Activated naive CD8-positive, alpha-beta T cell treated with anti-CD3 and anti-CD28 coated beads for 36 hours (primary cell): ENCODE data around the gene MARF1. TPM values are rescaled to one million over a fixed set of nuclear protein-coding genes. Genes with fewer than 3 reads are reported as not detected.

Experiments
- DNase-seq: peaks from one replicate; pipeline ENCODE4 v3.0.0; 2021
- H3K27ac Mint-ChIP-seq: one replicate; pipeline ENCODE4 v1.8.0; 2022; ENCODE audit warnings: mild to moderate bottlenecking, moderate library complexity, mixed read lengths
- H3K27me3 Mint-ChIP-seq: one replicate; pipeline ENCODE4 v1.8.0; 2022; ENCODE audit warnings: mild to moderate bottlenecking, mixed read lengths
- H3K36me3 Mint-ChIP-seq: one replicate; pipeline ENCODE4 v1.8.0; 2021; ENCODE audit warnings: mild to moderate bottlenecking, mixed read lengths
- H3K4me1 Mint-ChIP-seq: one replicate; pipeline ENCODE4 v1.8.0; 2021; ENCODE audit warnings: mixed read lengths
- H3K4me3 Mint-ChIP-seq: one replicate; pipeline ENCODE4 v1.8.0; 2022; ENCODE audit warnings: mild to moderate bottlenecking, moderate library complexity, mixed read lengths
- H3K9me3 Mint-ChIP-seq: one replicate; pipeline ENCODE4 v1.8.0; 2022; ENCODE audit warnings: mixed read lengths
- total RNA-seq, 2 experiments: library from RNA; stranded (reverse); gene quantifications; one replicate each; pipeline ENCODE4 v1.2.3, GENCODE V29; 2021

The MARF1 gene
- total RNA-seq, 2 experiments from 2014 or later, result 51.0 to 52.1 TPM

GRCh38 chr16:15602285-15603044 is 40.5 kb downstream of the MARF1 start:
- no peaks in the 10 kb centered on the region for H3K27me3 Mint-ChIP-seq
- no peak for DNase-seq
- peaks cover 41% of the 10 kb centered on the region for H3K36me3 Mint-ChIP-seq
- H3K4me3 Mint-ChIP-seq, result no peak overlapping the region
- H3K9me3 Mint-ChIP-seq, result no peaks in the 10 kb centered on the region
- H3K27ac Mint-ChIP-seq, result no peak overlapping the region
- H3K4me1 Mint-ChIP-seq, result peaks cover 4% of the 10 kb centered on the region

DNA sequence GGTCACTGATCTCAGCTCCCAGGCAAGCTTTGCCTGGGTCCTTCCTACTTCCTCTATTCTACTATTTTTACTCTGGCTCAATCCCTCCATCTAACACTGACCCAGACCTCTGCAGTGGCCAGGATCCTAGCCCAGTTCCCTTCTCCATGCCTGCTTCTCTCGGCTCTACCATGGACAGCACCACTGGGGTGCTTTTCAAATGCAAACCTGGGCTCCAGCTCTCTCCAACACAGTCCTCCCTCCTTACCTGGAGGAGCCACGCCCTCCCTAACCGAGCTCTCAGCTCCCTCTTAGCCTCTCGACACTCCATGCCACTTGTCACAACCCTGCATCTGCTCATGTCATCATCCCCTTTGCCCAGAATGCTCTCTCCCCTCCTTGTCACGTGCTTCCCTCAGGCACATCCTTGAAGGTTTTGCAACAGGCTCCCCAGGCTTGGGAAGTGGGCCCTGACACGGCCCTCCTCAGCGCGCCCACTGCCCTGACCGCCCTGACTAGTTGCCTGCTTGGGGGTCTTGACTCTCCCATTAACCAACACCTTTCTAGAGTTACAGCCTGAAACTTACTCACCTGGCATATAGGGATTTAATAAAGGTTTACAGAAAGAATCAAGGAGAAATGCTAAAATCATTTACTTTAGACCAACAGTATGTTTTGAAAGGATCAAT is 41.6 kb downstream of the MARF1 start:
- Mint-ChIP-seq H3K27me3 (no peaks in the 10 kb centered on the region), H3K27ac (no peak overlapping the region), H3K9me3 (no peaks in the 10 kb centered on the region), H3K4me3 (no peak overlapping the region), H3K4me1 (peaks cover 4% of the 10 kb centered on the region), H3K36me3 (peaks cover 43% of the 10 kb centered on the region)
- DNase-seq, result no peak

- no peaks in the 10 kb centered on the region for H3K9me3 Mint-ChIP-seq
- peaks cover 54% of the 10 kb centered on the region for H3K36me3 Mint-ChIP-seq
- no peak for DNase-seq
- no peaks in the 10 kb centered on the region for H3K27me3 Mint-ChIP-seq
- H3K4me1 Mint-ChIP-seq, result peaks cover 8% of the 10 kb centered on the region
- H3K27ac Mint-ChIP-seq, result peak overlapping the region; percentile 59
- no peak overlapping the region for H3K4me3 Mint-ChIP-seq
These were observed 43.5 kb downstream of the MARF1 start for GRCh38 chr16:15599303-15600070.

GRCh38 chr16:15598648-15599190 is 44.2 kb downstream of the MARF1 start:
- Mint-ChIP-seq H3K4me3 (no peak overlapping the region), H3K9me3 (peaks cover 3% of the 10 kb centered on the region), H3K27me3 (no peaks in the 10 kb centered on the region), H3K4me1 (peaks cover 11% of the 10 kb centered on the region), H3K36me3 (peaks cover 57% of the 10 kb centered on the region), H3K27ac (peak overlapping the region; percentile 91)
- peak; percentile 43 for DNase-seq

- H3K36me3 Mint-ChIP-seq, result peaks cover 60% of the 10 kb centered on the region
- no peak overlapping the region for H3K4me3 Mint-ChIP-seq
- no peak for DNase-seq
- H3K27ac Mint-ChIP-seq, result peak overlapping the region; percentile 91
- H3K9me3 Mint-ChIP-seq, result peaks cover 4% of the 10 kb centered on the region
- peaks cover 18% of the 10 kb centered on the region for H3K4me1 Mint-ChIP-seq
- H3K27me3 Mint-ChIP-seq, result no peaks in the 10 kb centered on the region
These were observed 44.9 kb downstream of the MARF1 start for GRCh38 chr16:15597822-15598647.

DNA sequence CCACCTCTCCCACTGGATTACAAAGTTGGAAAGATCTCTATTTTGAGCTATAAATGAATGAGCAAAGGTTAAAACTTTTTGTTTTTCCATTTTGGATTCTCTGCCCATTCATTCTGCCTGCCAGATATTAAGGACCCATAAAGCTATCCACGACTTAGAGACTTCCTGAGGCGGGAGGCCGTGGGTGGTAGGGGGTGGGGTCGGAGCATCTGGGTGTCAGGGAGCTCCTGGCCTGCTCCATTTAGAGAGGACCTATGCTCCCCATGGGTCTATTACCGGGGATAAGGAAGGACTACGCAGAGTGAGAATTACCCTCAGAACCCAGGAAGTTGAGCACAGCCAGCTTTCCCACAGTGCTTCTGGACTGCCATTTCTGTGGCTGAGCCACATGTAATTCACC is 45.8 kb downstream of the MARF1 start:
- peaks cover 26% of the 10 kb centered on the region for H3K4me1 Mint-ChIP-seq
- peaks cover 68% of the 10 kb centered on the region for H3K36me3 Mint-ChIP-seq
- no peak for DNase-seq
- H3K4me3 Mint-ChIP-seq, result no peak overlapping the region
- H3K27me3 Mint-ChIP-seq, result no peaks in the 10 kb centered on the region
- peak overlapping the region; percentile 58 for H3K27ac Mint-ChIP-seq
- H3K9me3 Mint-ChIP-seq, result peaks cover 4% of the 10 kb centered on the region

DNA sequence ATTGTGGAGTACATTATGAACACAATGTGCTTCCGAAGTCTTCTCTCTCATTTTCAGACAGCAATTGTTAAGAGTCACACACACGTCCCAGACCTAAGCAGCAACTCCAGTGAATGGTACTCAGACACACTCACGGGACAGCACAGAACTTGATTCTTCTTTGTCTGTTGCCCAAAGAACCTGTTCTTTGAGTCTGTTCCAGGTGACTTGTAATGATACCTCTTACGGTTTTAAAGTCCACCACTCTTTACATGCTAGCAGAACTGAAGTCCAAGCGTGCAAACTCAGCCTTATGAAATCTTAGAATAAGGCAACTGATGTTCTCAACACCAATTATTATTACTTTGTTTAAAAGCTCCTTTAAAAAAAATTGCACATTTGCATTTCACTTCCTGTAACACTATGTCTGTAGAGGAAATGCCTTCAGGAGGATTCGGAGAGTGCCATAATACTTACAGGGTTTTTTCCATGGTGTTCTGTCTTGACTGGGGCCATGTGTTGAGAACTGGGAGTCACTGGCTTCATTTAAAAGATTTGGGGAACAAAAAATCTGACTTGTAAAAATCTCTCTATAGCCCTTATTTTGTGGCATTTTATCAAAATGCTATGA is 48.1 kb downstream of the MARF1 start:
- H3K9me3 Mint-ChIP-seq, result peaks cover 4% of the 10 kb centered on the region
- no peaks in the 10 kb centered on the region for H3K27me3 Mint-ChIP-seq
- H3K36me3 Mint-ChIP-seq, result peaks cover 68% of the 10 kb centered on the region
- DNase-seq, result no peak
- no peak overlapping the region for H3K4me3 Mint-ChIP-seq
- H3K27ac Mint-ChIP-seq, result peak overlapping the region; percentile 56
- peaks cover 42% of the 10 kb centered on the region for H3K4me1 Mint-ChIP-seq

- DNase-seq, result no peak
- Mint-ChIP-seq H3K4me3 (no peak overlapping the region), H3K4me1 (peaks cover 45% of the 10 kb centered on the region), H3K36me3 (peaks cover 74% of the 10 kb centered on the region), H3K27ac (peak overlapping the region; percentile 61), H3K27me3 (no peaks in the 10 kb centered on the region), H3K9me3 (peaks cover 4% of the 10 kb centered on the region)
These were observed 49.7 kb downstream of the MARF1 start for GRCh38 chr16:15593235-15593634.

GRCh38 chr16:15592324-15592723 is 50.6 kb downstream of the MARF1 start:
- Mint-ChIP-seq H3K4me3 (no peak overlapping the region), H3K4me1 (peaks cover 45% of the 10 kb centered on the region), H3K27ac (peak overlapping the region; percentile 74), H3K36me3 (peaks cover 82% of the 10 kb centered on the region), H3K9me3 (peaks cover 7% of the 10 kb centered on the region), H3K27me3 (no peaks in the 10 kb centered on the region)
- DNase-seq, result no peak

DNA sequence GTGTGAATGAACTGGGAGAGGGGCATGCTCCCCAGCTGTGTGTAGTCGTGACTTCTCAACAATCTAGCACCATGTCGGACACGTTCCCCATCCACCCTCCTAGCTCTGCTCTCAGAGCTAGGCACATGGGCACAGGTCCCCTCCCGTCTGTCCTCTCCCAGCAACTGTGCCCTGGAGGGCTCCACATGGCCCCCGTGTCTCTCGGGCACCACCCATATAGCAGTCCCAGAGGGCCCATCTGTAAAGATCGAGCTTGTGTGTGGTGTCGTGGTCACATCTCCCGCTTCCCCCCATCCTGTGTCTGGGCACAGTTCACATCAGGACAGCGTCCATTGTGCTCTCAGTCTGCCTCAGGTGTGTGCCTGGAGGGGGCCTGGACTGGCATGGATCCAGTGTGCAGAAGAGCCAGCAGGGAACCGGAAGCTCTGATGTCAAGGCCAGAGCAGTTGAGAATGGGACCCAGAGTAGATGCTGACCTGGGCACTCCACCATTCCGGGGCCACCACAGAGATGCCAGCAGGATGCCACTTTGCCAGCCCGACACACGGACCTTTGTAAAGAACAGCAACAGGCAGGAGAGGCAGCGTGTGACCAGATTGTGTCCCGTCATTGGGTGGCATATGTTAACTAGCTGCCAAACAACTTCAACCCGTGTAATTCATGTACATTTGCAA is 55.7 kb downstream of the MARF1 start:
- Mint-ChIP-seq H3K36me3 (peaks cover 86% of the 10 kb centered on the region), H3K27ac (no peak overlapping the region), H3K4me3 (no peak overlapping the region), H3K9me3 (peaks cover 18% of the 10 kb centered on the region), H3K27me3 (no peaks in the 10 kb centered on the region), H3K4me1 (peaks cover 25% of the 10 kb centered on the region)
- no peak for DNase-seq

DNA sequence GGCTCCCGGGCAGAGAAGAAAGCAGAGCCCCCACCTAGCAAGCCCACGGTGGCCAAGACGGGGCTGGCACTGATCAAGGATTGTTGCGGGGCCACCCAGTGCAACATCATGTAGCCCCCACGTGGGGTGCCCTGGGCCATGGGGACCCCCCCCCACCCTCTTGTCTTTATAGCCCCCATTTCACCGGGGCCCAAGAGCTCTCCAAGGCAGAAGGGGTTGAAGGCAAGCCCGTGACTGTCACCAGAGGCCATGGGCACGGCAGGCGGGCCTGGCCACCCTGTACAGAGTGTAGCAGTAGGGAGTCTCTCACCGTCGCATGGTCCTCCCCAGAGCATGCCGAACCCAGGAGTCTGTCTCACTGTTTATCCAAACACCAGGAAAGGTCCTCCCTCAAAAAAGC is 56.2 kb downstream of the MARF1 start:
- DNase-seq, result no peak
- H3K27me3 Mint-ChIP-seq, result no peaks in the 10 kb centered on the region
- H3K4me3 Mint-ChIP-seq, result no peak overlapping the region
- no peak overlapping the region for H3K27ac Mint-ChIP-seq
- H3K36me3 Mint-ChIP-seq, result peaks cover 83% of the 10 kb centered on the region
- peaks cover 21% of the 10 kb centered on the region for H3K4me1 Mint-ChIP-seq
- peaks cover 18% of the 10 kb centered on the region for H3K9me3 Mint-ChIP-seq

DNA sequence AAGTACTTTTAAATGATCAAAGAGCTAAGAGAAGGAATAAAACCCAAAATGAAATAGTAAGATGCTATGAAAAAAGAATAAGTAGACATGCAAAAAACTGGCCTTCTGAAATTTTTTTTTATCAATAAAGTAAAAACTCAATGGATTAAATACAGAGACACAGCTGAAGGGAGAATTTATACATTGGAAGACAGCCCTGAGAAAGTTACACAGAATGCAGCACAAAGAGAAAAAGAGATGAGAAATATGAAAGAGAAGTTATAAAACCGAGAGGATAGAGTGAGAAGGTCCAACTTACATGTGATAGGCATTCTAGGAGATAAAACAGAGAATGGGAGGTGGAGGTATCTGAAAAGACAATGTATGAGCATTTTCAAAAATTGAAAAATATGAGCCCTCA is 57.0 kb downstream of the MARF1 start:
- Mint-ChIP-seq H3K4me1 (peaks cover 14% of the 10 kb centered on the region), H3K27ac (no peak overlapping the region), H3K27me3 (no peaks in the 10 kb centered on the region), H3K36me3 (peaks cover 79% of the 10 kb centered on the region), H3K4me3 (no peak overlapping the region), H3K9me3 (peaks cover 18% of the 10 kb centered on the region)
- no peak for DNase-seq

GRCh38 chr16:15583526-15583925 is 59.4 kb downstream of the MARF1 start:
- Mint-ChIP-seq H3K27ac (no peak overlapping the region), H3K9me3 (peaks cover 18% of the 10 kb centered on the region), H3K4me1 (no peaks in the 10 kb centered on the region), H3K27me3 (no peaks in the 10 kb centered on the region), H3K36me3 (peaks cover 60% of the 10 kb centered on the region), H3K4me3 (no peak overlapping the region)
- DNase-seq, result no peak
